GM06990 (cell line): ENCODE results near the gene ITGB1.

Experiments used
- DNase-seq: peaks from one replicate; pipeline ENCODE4 v3.0.0-alpha.2; 2011; ENCODE audit not compliant: insufficient read length; ENCODE audit errors: extremely low read depth
- H3K27me3 ChIP-seq: replicated peaks from 2 replicates; pipeline ENCODE4 v1.6.0; 2011; ENCODE audit warnings: low read length; ENCODE audit not compliant: control insufficient read depth, insufficient read depth
- H3K36me3 ChIP-seq: 2 replicates; pipeline ENCODE4 v1.5.1; 2011; ENCODE audit warnings: low read length; ENCODE audit not compliant: control insufficient read depth, insufficient read depth
- H3K4me3 ChIP-seq: replicated peaks from 2 replicates; pipeline ENCODE4 v1.5.1; 2011; ENCODE audit warnings: low read depth, mild to moderate bottlenecking, control low read depth, low read length
- TF ChIP-seq, protein P1 (sequence below): IDR thresholded peaks from 2 replicates; pipeline ENCODE4 v1.5.1; 2011; ENCODE audit warnings: low read length, control low read depth, mild to moderate bottlenecking, inconsistent platforms; ENCODE audit not compliant: insufficient read depth, poor library complexity, severe bottlenecking

Gene ITGB1

GRCh38 chr10:32939296-32940111 is 18.5 kb downstream of the ITGB1 start:
- H3K4me3 ChIP-seq = no peak overlapping the region
- TF ChIP-seq, protein P1, sequence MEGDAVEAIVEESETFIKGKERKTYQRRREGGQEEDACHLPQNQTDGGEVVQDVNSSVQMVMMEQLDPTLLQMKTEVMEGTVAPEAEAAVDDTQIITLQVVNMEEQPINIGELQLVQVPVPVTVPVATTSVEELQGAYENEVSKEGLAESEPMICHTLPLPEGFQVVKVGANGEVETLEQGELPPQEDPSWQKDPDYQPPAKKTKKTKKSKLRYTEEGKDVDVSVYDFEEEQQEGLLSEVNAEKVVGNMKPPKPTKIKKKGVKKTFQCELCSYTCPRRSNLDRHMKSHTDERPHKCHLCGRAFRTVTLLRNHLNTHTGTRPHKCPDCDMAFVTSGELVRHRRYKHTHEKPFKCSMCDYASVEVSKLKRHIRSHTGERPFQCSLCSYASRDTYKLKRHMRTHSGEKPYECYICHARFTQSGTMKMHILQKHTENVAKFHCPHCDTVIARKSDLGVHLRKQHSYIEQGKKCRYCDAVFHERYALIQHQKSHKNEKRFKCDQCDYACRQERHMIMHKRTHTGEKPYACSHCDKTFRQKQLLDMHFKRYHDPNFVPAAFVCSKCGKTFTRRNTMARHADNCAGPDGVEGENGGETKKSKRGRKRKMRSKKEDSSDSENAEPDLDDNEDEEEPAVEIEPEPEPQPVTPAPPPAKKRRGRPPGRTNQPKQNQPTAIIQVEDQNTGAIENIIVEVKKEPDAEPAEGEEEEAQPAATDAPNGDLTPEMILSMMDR = no peak
- DNase-seq = no peak
- H3K36me3 ChIP-seq = no peaks in the 10 kb centered on the region
- no peaks in the 10 kb centered on the region for H3K27me3 ChIP-seq

- Histone ChIP-seq H3K4me3 (no peak overlapping the region), H3K27me3 (no peaks in the 10 kb centered on the region), H3K36me3 (no peaks in the 10 kb centered on the region)
- DNase-seq = no peak
- TF ChIP-seq, protein P1 = no peak
These were observed 19.4 kb downstream of the ITGB1 start for GRCh38 chr10:32938554-32939061.

DNA sequence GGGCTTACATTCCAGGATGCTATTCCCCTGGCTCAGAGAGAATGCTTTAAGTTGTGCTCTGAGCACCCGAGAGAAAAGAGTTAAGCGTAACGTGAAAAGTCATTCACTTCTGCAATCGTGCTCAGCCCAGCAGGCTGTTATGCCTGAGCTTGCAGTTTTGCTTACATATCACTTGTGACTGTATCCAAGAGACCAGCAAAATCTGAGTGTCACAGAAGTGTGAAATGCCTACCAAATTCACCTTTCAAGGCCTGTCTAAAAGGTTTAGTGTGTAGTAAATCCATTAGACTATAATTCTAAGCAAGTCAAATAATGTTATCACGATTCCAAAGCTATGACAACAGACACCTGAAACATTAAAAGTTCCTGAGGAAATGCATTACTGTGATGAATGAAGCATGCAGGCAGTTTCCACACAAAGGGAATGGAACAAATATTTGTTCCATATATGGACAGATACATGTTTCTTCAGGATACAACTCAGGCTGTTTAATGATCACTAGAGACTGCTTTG is 20.1 kb downstream of the ITGB1 start:
- H3K27me3 ChIP-seq = no peaks in the 10 kb centered on the region
- H3K4me3 ChIP-seq = no peak overlapping the region
- no peaks in the 10 kb centered on the region for H3K36me3 ChIP-seq
- TF ChIP-seq, protein P1 = no peak
- DNase-seq = no peak

DNA sequence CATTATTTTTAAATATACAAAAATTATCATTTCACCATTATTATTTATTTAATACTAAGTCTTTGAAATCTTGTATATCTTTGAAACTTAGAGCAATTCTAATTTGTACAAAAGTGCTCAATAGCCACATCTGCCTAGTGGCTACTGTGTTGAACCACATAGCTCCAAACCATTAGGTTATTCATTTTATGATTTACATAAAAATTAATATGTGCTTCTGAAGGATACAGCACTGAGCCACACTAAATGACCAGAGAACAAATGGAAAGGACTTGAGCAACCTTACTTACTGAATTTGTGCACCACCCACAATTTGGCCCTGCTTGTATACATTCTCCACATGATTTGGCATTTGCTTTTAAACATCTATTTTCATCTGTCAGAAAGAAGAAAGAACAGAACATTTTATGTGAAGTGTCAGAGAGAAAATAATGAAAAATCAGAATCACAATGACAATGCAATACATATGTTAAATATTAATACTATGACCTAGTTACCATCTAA is 25.8 kb downstream of the ITGB1 start:
- Histone ChIP-seq H3K4me3 (no peak overlapping the region), H3K27me3 (no peaks in the 10 kb centered on the region), H3K36me3 (no peaks in the 10 kb centered on the region)
- no peak for DNase-seq
- TF ChIP-seq, protein P1 = no peak

DNA sequence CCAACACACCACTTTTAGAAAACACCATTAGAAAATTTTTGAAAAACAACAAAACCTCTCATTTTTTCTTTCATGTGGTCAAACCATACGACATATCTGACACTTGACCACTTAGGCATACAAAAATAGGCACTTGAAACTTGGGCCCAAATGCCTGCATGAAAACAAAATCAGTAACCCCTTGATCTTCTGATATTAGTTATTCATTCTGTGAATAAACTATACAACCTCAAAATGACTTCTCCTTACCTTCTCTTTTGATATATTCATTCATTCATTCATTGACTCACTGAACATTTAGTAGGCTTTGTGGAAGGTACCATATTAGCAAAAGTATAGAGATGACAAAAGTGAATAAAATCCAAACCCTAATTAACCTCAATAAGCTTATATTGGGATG is 26.4 kb downstream of the ITGB1 start:
- no peak for DNase-seq
- TF ChIP-seq, protein P1 = no peak
- H3K27me3 ChIP-seq = no peaks in the 10 kb centered on the region
- H3K36me3 ChIP-seq = no peaks in the 10 kb centered on the region; the same call in 1 of the 2 replicates
- no peak overlapping the region for H3K4me3 ChIP-seq
